ENCODE results near the gene ROBO1.

- no peak for TF ChIP-seq MYC (IDR thresholded peaks at IDR 0.05; ENCODE audit: low read depth, low read length)
- no peak for TF ChIP-seq CTCF (IDR thresholded peaks at IDR 0.05; ENCODE audit: extremely low read depth in 1 of 2, insufficient read depth in 1 of 2, low read depth in 1 of 2, low read length in 2 of 2)
- no peak for TF ChIP-seq MAX (IDR thresholded peaks at IDR 0.05; ENCODE audit: insufficient read depth, insufficient read length)
- no peak for TF ChIP-seq FOS (IDR thresholded peaks at IDR 0.05; ENCODE audit: borderline replicate concordance, insufficient read depth, low read length)
- TF ChIP-seq JUN (IDR thresholded peaks at IDR 0.05; ENCODE audit: borderline replicate concordance, insufficient read depth, insufficient read length, low read depth) = no peak
- no peak for TF ChIP-seq EZH2 (IDR thresholded peaks at IDR 0.05; ENCODE audit: borderline replicate concordance, low read depth, low read length, severe bottlenecking)
- no peak for TF ChIP-seq POLR2A (IDR thresholded peaks at IDR 0.05; ENCODE audit: low read depth, low read length)
- TF ChIP-seq POLR2AphosphoS5 (IDR thresholded peaks at IDR 0.05; ENCODE audit: insufficient read depth, low read depth, low read length) = no peak
- no peak for TF ChIP-seq GATA2 (IDR thresholded peaks at IDR 0.05; ENCODE audit: insufficient read depth, insufficient read length, low read depth, low read length)
Observed at GRCh38 chr3:78736863-78737262, 1030.9 kb downstream of the ROBO1 start.

All from endothelial cell of umbilical vein (primary cell).